GM23248 (cell line): ENCODE data around the gene ZFP62.

Source experiments
- EZH2 ChIP-seq: fragments of 200-600 bp; sonication (generic); IDR thresholded peaks from 2 replicates; pipeline ENCODE4 v1.6.1; 2018; ENCODE audit warnings: antibody characterized with exemption, mild to moderate bottlenecking; ENCODE audit not compliant: insufficient read depth, poor library complexity, severe bottlenecking
- EZH2phosphoT487 ChIP-seq: fragments of 200-600 bp; sonication (generic); IDR thresholded peaks from 2 replicates; pipeline ENCODE4 v1.6.1; 2018; ENCODE audit warnings: antibody characterized with exemption, moderate library complexity, mild to moderate bottlenecking, low read depth; ENCODE audit not compliant: insufficient read depth

- TF ChIP-seq EZH2phosphoT487 (no peak), EZH2 (no peak)
Observed at GRCh38 chr5:180802325-180803180, 58.5 kb downstream of the ZFP62 start, which contains the start of gene MGAT1.
